HG03159 (cell line): ENCODE measurements around the gene DMPK.
"Not testable (repeated sequence)": the region's sequence is repeated elsewhere in the genome, so short reads cannot be mapped to it uniquely, and the experiment has no call there.

ENCODE experiments used
- ATAC-seq: cut with Tn5 transposase; IDR thresholded peaks from one replicate; pipeline ENCODE4 v1.9.1; 2021; ENCODE audit warnings: mild to moderate bottlenecking, moderate library complexity; ENCODE audit not compliant: unreplicated experiment

The DMPK gene

GRCh38 chr19:45815481-45816216, 33.4 kb upstream of the DMPK start:
- ATAC-seq = no peak

- ATAC-seq = no peak
These were observed 32.7 kb upstream of the DMPK start, which contains the start of gene RSPH6A for GRCh38 chr19:45814851-45815480. RSPH6A (minus strand) TSS chr19:45815308; CDS start chr19:45815176, 132 bp downstream.

- no peak for ATAC-seq
These were observed 32.0 kb upstream of the DMPK start for GRCh38 chr19:45814166-45814780.

- ATAC-seq = no peak
These were observed 30.0 kb upstream of the DMPK start for GRCh38 chr19:45812297-45812696.

GRCh38 chr19:45809643-45810159, 27.4 kb upstream of the DMPK start:
- no peak for ATAC-seq

- ATAC-seq = no peak
These were observed 23.4 kb upstream of the DMPK start for GRCh38 chr19:45805719-45806118.

GRCh38 chr19:45804959-45805230, 22.6 kb upstream of the DMPK start:
- no peak for ATAC-seq

- ATAC-seq = no peak
These were observed 22.1 kb upstream of the DMPK start for GRCh38 chr19:45804140-45804958.

GRCh38 chr19:45801603-45802175, 19.4 kb upstream of the DMPK start:
- ATAC-seq = no peak

GRCh38 chr19:45800070-45800553, 17.8 kb upstream of the DMPK start:
- no peak for ATAC-seq

GRCh38 chr19:45799541-45799940, 17.3 kb upstream of the DMPK start:
- not testable (repeated sequence) for ATAC-seq

GRCh38 chr19:45798995-45799517, 16.8 kb upstream of the DMPK start:
- no peak for ATAC-seq

GRCh38 chr19:45794627-45795026, 12.3 kb upstream of the DMPK start:
- ATAC-seq = no peak

- no peak for ATAC-seq
These were observed 11.6 kb upstream of the DMPK start for GRCh38 chr19:45793876-45794275.

- ATAC-seq = no peak
These were observed 10.9 kb upstream of the DMPK start for GRCh38 chr19:45793178-45793564.

GRCh38 chr19:45792470-45793177, 10.3 kb upstream of the DMPK start, which contains the start of gene DMWD:
DMWD (minus strand) TSS chr19:45792845; CDS start chr19:45792756, 89 bp downstream.
- peak; percentile 84 for ATAC-seq

GRCh38 chr19:45791744-45792469, 9.6 kb upstream of the DMPK start:
- ATAC-seq = no peak

GRCh38 chr19:45790942-45791341, 8.7 kb upstream of the DMPK start:
- ATAC-seq = no peak
